ENCODE data around the gene S100A2. TPM values are rescaled to one million over a fixed set of nuclear protein-coding genes. Genes with fewer than 3 reads are reported as not detected.

Gene S100A2
- 1.3 and 1.5 TPM in 2 replicates for total RNA-seq

DNA sequence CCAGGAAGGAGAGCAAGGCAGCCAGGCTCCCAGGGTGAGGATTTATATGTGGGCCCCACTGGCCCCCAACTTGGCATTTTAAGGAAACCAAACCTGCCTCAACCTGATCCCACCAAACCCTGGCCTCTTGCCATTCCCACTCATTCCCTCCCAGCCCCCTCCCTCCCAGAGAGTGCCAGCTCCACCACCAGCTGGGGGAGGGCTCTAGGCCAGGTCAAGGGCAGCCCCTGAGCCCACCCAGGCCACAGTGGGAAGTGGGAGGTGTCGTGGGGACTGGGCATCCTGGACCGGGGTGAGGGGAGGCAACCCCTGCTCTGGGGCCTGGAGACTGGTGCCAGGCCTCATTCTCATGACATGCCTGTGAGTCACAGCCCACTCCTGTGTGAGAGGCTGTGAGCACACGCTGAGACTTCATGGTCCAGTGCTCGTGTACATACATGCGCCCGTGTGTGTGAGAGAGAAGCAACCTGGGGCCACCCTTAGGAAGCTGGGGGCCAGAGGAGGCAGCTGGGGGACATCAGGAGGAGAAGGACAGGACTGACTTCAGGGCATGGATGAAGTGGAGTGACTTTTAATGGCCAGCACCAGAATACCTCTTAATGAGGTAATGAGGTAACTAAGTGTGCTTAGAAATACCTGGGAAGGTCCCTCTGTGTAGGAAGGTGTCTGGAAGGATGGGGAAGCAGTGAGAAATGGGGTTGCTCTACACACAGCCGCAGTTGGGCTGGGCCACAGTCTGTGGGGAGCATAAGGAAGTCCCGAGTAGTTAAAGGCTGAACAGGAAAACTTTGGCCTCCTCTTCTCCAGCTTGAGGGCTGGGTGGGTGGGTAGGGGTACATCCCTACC lies at the start of gene S100A2:
Gene S100A2, minus strand, starts transcription at position 316 of the 846 bp plus-strand sequence. CDS start 1,967 bp downstream, outside the sequence.

DNA sequence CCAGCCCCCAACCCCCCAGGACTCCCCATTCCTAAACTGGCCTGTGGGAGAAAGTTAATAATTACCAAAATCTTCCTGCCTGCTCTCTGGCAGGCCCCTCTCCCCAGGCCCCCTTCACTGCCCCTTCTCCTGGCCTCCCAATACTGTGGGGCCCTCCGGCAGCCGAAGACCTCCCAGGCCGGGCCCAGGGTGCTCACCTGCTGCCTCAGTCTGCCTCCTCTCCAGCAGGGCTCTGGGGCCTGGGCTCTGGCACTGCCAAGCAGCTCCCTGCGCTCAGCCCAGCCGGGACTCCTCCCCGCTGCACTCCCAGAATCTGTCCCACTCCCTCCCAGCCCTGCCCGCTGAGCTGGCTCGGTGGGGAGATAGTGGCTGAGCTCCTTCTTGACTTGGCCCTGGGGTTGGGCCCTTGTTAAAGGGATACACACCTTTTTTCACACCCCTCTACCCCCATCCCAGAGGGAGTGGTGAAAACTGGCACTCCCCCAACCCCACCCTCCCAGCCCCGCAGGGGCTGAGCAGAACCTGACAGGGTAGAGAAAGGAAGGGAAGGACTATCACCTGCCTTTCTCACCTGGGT lies 47.2 kb upstream of the S100A2 start, which contains the start of gene S100A16:
Gene S100A16, minus strand, starts transcription at position 383 of the 577 bp plus-strand sequence. CDS start 4,986 bp downstream, outside the sequence.

DNA sequence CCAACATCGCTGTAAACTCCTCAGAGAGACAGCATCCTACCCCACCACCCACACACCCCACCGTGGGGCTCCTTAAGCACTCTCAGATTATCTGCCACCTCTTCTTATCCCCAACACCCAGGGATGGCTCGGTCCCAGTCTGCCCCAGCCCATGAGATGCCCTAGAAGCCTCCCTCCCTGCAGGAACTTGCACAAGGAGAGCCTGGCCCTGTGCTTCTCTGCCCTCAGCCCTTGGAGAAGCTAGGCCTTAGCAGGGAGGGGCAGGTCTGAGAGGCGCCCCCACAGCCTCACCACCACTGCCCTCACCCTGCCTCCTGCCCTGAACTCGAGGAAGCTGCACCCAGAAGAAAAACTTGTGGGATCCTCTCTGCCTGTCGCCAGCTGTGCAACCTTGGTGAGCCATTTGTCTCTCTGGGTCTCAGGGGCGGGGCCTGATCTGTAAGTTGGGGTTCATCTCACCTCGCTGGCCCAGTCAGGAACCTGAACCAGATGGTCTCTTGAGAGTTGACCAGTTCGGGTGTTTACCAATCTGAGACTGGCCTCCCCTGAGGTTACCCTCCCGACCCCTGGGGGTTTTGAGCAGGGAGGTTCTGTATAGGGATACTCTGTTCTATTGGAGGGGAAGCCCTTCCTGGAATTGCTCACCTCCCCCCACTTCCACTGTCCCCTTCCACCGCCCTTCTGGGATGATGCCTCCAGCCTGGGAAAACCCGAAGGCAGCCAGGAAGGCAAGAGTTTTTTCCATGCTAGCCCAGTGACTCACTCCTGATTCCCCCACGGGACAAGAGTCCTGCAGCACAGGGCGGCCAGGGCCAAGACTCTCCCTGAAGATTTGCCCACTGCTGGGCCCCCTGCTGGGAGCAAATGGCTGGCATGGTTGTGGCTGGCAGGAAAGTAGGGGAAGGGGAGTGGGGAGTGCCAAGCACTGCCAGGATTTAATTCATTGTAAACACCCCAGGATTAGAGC lies 16.6 kb downstream of the S100A2 start, which contains the start of gene S100A3:
Gene S100A3, minus strand, starts transcription at position 537 of the 967 bp plus-strand sequence. CDS start 773 bp downstream, outside the sequence.

DNA sequence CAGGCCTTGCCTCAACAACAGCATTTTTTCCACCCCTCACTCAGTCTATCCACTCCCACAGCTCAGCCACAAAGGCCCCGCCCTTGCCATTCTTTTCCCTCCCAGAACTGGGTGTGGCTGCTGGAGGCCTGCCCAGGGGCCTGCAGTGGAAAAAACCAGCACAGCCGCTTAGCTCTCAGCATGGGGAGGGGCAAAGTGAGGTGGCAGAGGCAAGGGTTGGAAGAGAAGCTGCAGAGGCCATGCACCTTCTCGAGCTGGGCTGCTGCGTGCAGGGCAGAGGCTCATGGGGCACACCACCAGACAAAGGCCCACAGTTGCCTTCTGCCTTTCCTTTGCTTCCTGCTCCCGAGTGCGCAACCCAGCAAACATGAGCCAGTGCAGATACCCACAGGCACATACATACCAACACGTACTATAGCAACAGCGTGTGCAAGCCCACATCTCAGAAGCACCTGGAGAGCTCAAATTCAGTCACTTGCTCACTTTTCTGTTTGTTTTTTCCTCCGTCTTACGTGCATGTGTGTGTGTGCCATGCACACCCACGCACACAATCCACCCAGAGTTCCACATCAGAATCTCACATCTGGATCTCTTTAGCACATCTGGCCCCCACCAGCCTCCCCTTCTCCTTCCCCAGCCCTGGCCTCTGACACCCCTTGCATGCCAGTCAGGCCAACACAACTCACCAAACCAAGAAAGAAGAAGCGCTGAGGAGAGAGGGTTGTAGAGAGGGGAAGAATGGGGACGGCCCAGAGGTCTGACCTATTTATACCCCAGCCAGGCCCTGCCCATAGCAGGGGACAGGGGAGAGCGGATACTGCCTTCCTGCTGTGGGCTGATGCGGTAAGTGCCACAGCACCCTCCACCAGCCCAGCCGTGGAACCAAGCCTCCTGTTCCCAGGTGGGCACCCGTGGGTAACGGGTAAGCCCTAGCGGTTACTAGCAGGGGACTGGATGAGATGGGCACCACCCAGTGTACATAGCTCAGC lies 20.3 kb downstream of the S100A2 start, which contains the start of gene S100A4:
Gene S100A4, minus strand, starts transcription at position 740 of the 989 bp plus-strand sequence. CDS start 1,012 bp downstream, outside the sequence.

DNA sequence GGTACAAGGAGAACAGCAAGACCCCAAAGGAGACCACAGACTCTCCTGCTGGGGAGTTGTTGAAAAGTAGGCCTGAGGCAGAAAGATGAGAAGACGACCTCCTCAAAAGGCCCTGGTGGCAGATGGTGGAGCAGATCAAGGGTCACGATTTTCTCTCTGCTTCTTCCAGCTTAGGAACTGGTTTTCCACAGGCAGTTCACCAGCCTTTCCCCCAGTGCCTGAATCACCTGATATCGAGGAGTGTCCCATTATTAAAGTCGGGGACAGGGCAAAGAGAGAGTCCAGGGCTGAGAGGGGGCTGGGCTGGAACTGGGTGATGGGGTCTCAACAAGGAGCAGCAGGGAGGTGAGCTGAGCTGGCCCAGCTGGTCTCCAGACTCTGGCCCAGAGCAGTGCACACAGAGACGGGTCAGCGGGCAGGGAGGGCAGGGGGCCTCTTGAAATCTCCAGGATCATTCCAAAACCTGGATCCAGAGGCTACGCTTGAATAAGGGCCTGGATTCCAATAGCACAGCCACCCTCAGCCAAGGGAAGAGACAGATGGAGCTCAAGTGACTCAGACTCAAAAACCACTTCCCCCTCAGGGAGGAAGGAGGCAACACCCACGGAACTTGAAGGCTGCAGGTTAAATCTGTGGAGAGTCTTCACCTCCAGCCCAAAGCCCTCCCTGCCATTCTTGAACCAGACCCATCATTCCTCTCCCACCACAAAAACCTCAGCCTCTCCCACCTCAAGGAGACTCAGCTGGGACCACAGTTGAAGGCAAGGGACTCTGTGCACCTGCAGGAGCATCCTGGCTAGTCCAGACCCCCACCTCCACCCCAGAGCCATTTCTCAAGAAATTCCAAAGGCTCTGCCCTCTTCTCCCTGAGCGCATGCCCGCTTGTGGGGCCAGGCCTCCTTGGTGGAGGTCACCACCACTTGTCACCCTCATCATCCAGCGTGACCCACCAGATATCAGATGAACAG lies 25.0 kb downstream of the S100A2 start, which contains the start of gene S100A5:
Gene S100A5, minus strand, starts transcription at position 541 of the 968 bp plus-strand sequence. CDS start 743 bp downstream, outside the sequence.

DNA sequence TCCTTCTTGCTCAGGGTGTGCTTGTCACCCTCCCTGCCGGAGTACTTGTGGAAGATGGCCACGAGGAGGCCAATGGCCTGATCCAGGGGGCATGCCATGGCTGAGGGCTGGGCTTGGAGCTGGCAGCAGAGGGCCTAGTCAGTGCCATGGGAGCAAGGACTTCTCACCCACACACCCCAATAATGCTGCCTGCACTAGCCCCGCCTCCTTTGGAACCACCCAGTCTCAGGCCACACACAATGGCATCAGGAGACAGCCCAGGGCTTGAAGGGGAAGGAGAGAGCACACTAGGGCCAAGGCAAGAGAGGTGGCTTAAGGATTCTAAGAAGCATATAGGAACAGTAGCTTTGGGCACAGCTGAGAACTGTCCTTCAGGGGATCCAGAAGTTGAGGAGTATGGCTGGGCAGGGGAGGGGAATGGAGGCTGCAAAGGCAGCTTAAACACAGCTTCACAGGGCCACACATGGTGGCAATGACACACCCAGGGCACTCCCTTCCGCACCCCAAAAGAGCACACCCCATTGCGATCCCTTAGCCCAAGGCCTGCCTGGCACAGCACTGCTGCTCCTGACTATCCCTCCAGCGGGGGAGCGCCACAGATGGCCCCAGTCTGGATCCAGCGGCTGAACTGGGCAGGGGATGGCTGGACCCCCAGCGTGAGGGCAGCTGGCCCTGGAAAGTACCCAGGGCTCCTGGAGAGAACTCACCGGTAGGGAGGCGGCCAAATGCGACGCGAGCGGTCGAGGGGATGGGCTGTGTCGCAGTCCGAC lies 30.2 kb downstream of the S100A2 start, which contains the start of gene S100A6:
Gene S100A6, minus strand, starts transcription at position 750 of the 770 bp plus-strand sequence. Its CDS starts 652 bp downstream, at position 98.

Other genes starting within 250 kb of the S100A2 start
- not detected in 2 replicates for gene PGLYRP4, start 217.0 kb downstream of the S100A2 start, total RNA-seq
- gene S100A9, start 208.0 kb downstream of the S100A2 start, total RNA-seq, result 0.97 and 1.2 TPM in 2 replicates
- not detected in 2 replicates for gene S100A12, start 190.2 kb downstream of the S100A2 start, total RNA-seq
- gene S100A8, start 174.8 kb downstream of the S100A2 start, total RNA-seq, result not detected in 2 replicates
- gene S100A7A, start 149.3 kb downstream of the S100A2 start, total RNA-seq, result not detected in 2 replicates
- gene S100A7, start 105.2 kb downstream of the S100A2 start, total RNA-seq, result not detected in 2 replicates
- 401 and 1,159 TPM in 2 replicates for gene S100A6, start 29.9 kb downstream of the S100A2 start, total RNA-seq
- not detected in 2 replicates for gene S100A5, start 24.9 kb downstream of the S100A2 start, total RNA-seq
- gene S100A4, start 20.0 kb downstream of the S100A2 start, total RNA-seq, result 2.6 and 4.0 TPM in 2 replicates
- gene S100A3, start 16.6 kb downstream of the S100A2 start, total RNA-seq, result 0.50 and 3.1 TPM in 2 replicates
- gene S100A16, start 47.3 kb upstream of the S100A2 start, total RNA-seq, result 326 and 366 TPM in 2 replicates
- not detected in 2 replicates for gene S100A14, start 50.5 kb upstream of the S100A2 start, total RNA-seq
- gene S100A13, start 61.7 kb upstream of the S100A2 start, total RNA-seq, result 68.5 and 259 TPM in 2 replicates
- under 0.01 TPM in 1 of 2 replicates, not detected in the other for gene S100A1, start 62.6 kb upstream of the S100A2 start, total RNA-seq
- 20.4 and 43.0 TPM in 2 replicates for gene CHTOP, start 68.2 kb upstream of the S100A2 start, total RNA-seq
- gene SNAPIN, start 92.9 kb upstream of the S100A2 start, total RNA-seq, result 32.3 and 41.4 TPM in 2 replicates
- 204 and 230 TPM in 2 replicates for gene ILF2, start 105.1 kb upstream of the S100A2 start, total RNA-seq
- gene NPR1, start 112.8 kb upstream of the S100A2 start, total RNA-seq, result 19.4 and 30.6 TPM in 2 replicates
- 22.0 and 41.3 TPM in 2 replicates for gene INTS3, start 162.2 kb upstream of the S100A2 start, total RNA-seq
- 19.4 and 29.0 TPM in 2 replicates for gene SLC27A3, start 209.6 kb upstream of the S100A2 start, total RNA-seq

Data from bladder microvascular endothelial cell (primary cell).